GM12892 (cell line): ENCODE measurements around the gene BCL2L12.

ENCODE experiments used
- DNase-seq: peaks from one replicate; pipeline ENCODE4 v3.0.0; 2011; ENCODE audit not compliant: insufficient read length
- FAIRE-seq: peaks from 2 replicates; lab custom pipeline; 2011; peaks lifted over from hg19 to GRCh38; lab: Jason Lieb, UNC
- POLR2A ChIP-seq: IDR thresholded peaks from 2 replicates; pipeline ENCODE4 v1.6.1; 2011; ENCODE audit warnings: low read depth, low read length, control low read depth
- POLR2AphosphoS5 ChIP-seq: IDR thresholded peaks from 2 replicates; pipeline ENCODE4 v1.6.1; 2011; ENCODE audit warnings: low read depth, low read length, control low read depth
- TAF1 ChIP-seq: IDR thresholded peaks from 2 replicates; pipeline ENCODE4 v1.6.1; 2011; ENCODE audit warnings: low read depth, mild to moderate bottlenecking, control low read depth, low read length, borderline replicate concordance

Gene BCL2L12

DNA sequence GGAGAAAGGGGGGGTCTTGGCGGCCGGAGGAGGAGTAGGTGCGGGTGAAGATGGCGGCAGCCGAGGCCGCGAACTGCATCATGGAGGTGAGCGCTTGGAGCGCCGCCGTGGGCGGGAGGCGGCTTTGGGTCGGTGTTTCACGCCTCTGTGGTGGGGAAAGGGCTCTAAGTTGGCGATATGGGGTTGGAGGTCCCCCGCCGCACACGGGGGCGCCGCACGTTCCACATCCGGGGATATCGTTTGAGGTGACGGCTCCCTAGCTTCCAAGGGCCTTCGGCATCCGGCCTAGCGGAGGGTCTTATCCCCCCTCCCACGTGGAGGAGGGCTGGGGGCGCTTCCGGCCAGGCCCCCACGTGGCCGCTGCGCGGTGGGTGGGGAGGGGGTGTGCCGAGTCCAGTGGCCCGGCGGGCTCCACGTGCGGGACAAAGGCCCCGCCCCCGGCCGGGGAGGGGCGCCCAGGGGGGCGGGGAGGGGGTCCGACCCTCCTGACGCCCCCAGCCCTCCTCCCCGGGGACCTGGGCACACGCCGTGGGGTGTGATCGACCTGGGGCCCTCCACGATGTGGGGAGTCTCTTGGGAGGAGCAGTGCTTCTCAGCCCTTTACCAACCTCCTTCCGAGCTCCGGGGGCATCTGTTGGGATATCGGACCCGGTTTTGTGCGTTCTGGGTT lies 11.6 kb downstream of the BCL2L12 start, which contains the start of gene PRMT1:
TSS of gene PRMT1 (plus strand) at position 41 of the 670 bp plus-strand sequence. CDS start at position 51, 10 bp downstream.
- no peak for DNase-seq
- peak; percentile 24 for FAIRE-seq
- peak; percentile 96 for TF ChIP-seq POLR2A
- TF ChIP-seq POLR2AphosphoS5, result peak; percentile 92
- peak; percentile 79; the same call in 1 of the 2 replicates for TF ChIP-seq TAF1

DNA sequence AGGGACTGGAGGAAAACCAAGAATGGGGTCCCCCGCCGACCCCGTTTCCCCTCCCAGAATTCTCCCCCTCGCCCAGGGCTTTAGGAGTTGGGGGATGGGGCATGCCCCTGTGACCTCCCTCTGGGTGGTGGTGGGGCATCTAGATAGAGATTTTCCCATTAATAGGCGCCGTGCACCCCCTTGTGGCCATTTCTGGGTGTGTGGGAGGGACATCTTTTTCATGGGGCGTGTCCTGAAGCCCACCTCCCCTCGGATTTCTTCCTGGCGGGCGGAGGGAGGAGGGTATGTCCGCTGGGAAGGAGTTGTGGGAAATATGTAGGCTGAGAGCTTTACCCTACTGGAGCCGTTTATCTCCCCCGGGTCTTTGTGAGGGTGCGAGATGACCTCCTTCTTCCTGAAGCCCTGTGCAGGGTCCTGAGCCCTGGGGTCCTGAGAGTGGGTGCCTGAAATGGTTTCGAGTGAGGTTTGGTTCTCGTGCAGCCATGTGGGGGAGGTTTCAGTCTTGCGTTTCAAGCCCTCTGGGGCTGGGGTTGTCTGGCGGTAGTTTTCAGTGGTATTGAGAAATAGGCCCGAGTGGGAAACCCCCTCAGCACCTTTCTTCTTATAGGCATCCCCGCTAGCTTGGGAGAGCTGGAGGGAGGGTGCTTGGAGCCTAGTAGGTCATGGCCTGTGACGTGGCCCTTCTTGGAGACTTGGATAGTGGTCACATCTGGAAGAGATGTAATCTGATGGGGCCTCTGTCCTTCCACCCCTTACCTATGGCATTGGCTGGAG lies 12.4 kb downstream of the BCL2L12 start:
- no peak for TF ChIP-seq POLR2A
- no peak for TF ChIP-seq TAF1
- TF ChIP-seq POLR2AphosphoS5, result peak; percentile 49; the same call in 1 of the 2 replicates
- peak; percentile 76 for FAIRE-seq
- no peak for DNase-seq

DNA sequence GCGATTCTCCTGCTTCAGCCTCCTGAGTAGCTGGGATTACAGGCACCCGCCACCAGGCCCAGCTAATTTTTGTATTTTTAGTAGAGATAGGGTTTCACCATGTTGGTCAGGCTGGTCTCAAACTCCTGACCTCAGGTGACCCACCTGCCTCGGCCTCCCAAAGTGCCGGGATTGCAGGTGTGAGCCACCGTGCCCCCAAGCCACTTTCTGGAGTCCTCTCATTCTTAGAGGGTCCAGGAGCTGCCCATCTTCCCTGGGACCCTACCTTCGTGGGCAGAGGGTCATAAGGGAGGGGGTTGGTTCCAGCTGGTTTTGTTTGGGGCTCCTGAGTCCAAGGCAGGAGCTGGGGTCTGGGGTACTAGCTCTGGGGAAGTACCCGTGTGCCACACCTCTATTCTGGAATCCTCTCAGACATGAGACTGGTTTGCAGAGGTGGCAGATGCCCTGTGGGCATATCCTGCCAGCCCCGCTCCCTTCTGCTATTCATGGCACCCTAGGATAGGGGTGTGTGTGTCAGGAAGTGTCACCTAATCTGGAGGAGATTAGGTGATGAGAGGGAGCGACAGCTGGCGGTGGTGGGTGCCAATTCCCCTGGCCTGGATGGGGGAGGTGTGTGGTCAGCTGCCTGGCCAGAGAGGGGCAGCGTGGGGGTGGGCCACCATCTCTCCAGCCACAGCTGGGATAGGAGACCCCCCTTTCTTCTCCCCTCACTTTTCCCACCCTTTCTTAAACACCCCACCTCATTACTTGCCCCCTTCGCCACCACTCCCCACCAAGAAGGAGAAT lies 13.4 kb downstream of the BCL2L12 start:
- DNase-seq (no peak), FAIRE-seq (no peak)
- no peak for TF ChIP-seq POLR2A
- TF ChIP-seq TAF1, result no peak
- no peak for TF ChIP-seq POLR2AphosphoS5

DNA sequence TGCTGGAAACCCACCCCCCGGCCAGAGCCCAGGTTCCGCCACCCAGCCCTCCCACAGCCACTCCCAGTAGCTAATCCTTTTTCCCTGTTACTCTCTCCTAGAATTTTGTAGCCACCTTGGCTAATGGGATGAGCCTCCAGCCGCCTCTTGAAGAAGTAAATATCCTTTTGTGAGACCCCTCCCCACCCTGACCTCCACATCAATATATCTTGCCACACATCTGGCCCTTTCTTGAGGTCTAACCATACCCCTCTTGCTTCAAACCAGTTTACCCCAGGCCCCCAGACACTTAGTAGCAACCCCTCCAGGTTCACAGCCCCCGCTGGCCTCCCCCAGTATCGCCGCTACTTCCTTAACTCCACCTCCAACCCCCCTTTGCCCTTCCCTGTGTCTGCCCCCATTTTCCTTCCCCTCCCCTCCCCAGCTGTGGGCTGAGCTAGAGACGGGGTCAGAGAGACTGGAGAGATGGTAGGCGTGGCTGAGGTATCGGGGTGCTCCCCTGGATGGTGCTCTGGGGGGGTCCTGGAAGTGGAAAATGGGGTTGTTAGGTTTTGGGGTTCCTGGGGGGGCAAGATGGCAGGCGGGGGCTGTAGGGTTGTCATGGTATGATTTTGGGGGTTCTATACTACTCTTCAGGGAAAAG lies 14.2 kb downstream of the BCL2L12 start:
- no peak for FAIRE-seq
- TF ChIP-seq POLR2AphosphoS5 (no peak), TAF1 (no peak), POLR2A (no peak)
- no peak for DNase-seq

DNA sequence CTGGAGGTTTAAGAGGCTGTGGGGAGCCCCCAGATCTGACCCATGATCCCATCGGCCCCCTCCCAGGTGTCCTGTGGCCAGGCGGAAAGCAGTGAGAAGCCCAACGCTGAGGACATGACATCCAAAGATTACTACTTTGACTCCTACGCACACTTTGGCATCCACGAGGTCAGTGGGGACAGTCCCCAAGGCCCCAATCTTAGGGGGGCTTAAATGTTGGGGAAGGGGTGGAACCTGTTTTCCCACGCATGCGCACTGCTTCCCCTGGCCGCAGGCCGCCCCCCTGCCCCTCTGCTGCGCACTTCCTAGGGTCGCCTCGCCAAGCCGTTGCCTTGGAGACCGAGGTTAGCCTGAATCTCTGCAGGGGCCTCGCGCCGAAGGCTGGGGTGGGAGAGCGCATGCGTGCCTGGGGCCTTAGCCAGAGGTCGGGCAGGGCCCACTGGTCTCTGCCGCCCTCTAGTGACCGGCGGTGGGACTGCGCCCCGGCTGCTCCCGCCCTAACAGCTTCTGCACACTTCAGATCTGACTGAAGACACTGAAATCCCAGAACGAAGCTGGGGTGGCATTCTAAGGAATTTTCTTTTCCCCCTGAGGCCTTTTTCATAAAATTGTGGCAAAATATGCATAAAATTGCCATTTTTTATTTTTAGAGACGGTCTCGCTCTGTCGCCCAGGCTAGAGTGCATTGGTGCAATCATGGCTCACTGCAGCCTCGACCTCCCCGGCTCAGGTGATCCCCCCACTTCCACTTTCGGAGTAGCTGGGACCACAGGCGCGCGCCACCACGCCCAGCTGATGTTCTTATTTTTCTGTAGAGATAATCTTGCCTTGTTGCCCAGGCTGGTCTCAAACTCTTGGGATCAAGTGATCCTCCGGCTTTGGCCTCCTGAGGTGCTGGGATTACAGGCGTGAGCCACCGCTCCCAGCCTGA lies 15.0 kb downstream of the BCL2L12 start:
- TF ChIP-seq POLR2A (no peak), TAF1 (no peak), POLR2AphosphoS5 (no peak)
- peak; percentile 98 for FAIRE-seq
- DNase-seq, result peak; percentile 94

DNA sequence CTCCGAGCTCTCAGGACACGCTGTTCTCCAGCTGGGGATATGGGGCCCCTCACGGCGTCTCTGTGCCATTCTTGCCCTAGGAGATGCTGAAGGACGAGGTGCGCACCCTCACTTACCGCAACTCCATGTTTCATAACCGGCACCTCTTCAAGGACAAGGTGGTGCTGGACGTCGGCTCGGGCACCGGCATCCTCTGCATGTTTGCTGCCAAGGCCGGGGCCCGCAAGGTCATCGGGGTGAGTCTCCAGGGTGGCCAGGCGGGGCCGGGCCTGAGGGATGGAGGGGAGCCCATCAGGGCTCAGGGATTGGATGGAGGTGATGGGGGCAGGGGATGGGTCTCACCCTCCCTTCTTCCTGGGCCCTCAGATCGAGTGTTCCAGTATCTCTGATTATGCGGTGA lies 16.1 kb downstream of the BCL2L12 start:
- no peak for TF ChIP-seq TAF1
- FAIRE-seq (no peak), DNase-seq (no peak)

DNA sequence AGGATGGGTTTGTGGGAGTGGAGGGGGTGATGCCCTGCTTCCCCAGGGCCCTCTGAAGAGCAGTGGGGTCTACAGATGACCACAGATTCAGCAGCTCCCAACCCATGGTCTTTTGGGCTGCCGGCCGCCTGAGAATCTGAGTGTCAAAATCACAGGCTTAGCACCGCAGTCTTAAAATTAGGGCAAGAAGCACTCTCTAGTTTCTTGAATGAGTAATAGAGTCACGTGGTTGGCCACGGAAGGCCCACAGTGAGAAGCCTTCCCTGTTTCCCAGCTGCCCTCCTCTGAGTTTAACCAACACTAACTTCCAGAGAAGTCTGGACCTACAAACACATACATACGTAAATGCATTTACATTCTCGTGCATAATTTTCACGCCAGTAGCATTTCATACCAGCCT lies 16.5 kb downstream of the BCL2L12 start:
- TF ChIP-seq POLR2AphosphoS5, result no peak
- no peak for TF ChIP-seq TAF1
- TF ChIP-seq POLR2A, result 0 out of 2 replicates have a peak, but pooled peaks have one; percentile 27
- no peak for FAIRE-seq
- DNase-seq, result no peak

DNA sequence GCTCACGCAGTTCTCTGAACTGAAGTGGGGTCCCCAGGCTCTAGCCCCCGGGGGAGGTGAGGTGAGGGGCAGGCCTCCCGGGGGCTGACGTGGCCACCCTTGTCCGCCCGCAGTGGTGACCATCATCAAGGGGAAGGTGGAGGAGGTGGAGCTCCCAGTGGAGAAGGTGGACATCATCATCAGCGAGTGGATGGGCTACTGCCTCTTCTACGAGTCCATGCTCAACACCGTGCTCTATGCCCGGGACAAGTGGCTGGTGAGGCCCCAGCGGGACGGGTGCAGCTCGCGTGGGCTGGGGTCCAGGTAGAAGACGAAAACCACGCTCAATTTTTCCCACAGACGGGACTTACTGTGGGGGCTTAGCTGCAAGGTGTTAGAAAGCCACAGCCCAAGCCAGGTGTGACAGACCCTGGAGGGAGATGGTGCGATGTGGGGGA lies 18.1 kb downstream of the BCL2L12 start:
- FAIRE-seq, result no peak
- TF ChIP-seq TAF1 (no peak), POLR2AphosphoS5 (no peak), POLR2A (no peak; the same call in 1 of the 2 replicates)
- no peak for DNase-seq

DNA sequence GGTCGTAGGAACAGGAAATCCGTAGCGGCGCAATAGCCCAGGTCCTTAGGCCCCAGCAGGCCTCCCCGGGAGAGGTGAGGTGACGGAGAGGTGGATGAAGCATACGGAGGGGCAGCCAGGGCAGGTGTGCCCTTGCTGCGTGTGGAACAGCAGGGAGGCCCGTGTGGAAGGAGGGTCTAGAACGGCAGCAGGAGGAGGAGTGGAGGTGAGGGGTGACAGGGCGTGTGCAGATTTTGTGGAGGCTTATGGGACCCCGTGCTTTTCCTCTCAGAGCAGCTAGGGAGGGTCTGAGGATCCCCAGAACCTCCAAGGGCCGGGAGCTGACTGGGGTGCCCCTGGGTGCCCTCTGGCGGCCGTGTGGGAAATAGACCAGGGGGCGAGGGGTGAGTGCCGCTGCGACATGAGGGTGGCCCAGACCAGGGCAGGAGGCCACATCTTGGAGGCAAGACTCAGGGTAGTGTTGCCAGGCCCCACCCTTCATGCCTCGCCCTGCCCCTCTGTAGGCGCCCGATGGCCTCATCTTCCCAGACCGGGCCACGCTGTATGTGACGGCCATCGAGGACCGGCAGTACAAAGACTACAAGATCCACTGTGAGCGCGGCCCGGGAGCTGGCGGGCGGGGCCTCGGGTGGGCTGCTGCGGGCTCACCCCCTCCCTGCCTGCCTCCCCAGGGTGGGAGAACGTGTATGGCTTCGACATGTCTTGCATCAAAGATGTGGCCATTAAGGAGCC lies 18.7 kb downstream of the BCL2L12 start:
- FAIRE-seq (no peak), DNase-seq (peak; percentile 64)
- TF ChIP-seq POLR2AphosphoS5 (peak; percentile 87), POLR2A (peak; percentile 69; the same call in 1 of the 2 replicates), TAF1 (no peak)
